DMS153 treated with DMSO at 0.1 percent for 48 hours (cell line): ENCODE measurements around the gene ARHGAP24.

Source experiments
- DNase-seq: peaks from one replicate; lab custom pipeline; 2025; ENCODE audit not compliant: unreplicated experiment; lab: John Stamatoyannopoulos, UW

ARHGAP24 gene

DNA sequence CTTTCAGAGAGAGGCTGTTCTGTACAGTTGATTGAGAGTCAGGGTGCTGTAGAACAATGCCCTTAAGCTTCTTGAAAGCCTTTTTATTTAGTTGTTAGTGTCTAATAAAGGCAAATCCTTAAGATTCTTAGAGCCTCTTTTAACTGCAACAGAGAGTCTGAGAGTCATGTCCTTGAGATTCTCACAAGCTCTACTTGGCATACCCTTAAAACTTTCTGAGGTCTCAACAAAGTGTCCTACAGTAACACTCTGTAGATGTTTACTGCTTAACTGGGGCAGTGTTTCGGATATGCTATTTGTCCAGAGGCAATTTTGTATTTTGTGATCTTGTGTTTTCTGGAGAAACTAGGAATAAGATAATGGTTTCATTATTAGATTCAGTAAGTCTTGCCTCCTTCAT is 209.7 kb downstream of the ARHGAP24 start:
- DNase-seq: no peak

DNA sequence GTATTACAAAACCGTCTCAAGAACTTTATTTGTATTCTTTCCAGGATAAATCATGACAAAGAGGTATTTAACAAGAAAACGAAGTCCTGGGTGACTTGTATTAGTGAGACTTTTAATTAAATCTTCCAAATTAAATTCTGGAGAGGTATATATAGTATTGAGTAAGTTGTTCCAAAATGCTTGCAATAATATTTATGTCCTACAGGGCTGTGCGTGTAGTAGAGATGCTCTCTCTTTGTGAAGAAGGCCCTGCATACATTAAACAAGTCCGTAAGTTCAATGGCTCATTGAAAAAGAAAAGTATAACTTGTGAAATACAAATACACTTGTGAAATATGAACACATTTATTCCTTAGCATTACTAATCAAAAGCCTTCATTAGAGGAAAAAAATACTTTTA is 211.4 kb downstream of the ARHGAP24 start:
- no peak for DNase-seq

DNA sequence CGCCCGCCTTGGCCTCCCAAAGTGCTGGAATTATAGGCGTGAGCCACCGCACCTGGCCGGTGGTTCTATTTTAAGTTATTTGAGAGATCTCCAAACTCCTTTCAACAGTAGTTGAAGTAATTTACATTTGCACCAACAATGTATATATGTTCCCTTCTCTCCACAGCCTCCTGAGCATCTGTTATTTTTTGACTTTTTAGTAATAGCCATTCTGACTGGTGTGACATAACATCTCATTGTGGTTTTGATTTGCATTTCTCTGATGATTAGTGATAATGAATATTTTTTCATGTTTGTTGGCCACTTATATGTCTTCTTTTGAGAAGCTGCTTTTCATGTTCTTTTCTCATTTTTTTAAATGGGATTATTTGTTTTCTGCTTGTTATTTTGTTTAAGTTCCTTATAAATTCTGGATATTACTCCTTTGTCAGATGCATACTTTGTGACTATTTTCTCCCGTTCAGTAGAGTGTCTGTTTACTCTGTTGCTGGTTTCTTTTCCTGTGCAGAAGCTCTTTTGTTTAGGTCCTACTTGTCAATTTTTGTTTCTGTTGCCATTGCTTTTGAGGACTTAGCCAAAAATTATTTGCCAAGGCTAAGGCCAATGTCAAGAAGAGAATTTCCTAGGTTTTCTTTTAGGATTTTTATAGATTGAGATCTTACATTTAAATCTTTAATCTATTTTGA is 213.2 kb downstream of the ARHGAP24 start:
- no peak for DNase-seq

DNA sequence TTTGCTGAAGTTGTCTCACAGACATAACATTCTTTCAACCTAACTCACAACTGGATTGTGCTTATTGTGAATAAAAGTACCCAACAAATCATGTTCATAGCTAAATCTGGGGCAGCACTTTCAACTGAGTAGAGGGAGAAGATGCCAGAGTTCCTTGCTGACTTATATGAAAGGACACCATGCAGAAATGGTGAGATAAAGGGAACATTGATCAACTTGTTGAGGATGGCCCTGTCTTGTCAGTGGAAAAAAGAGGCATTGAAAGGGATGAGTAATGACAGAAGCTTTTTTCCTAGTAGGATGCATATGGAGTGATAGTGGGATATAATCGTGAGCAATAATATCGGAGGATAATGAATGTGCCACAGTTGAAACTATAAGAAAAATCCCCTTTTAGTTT is 221.7 kb downstream of the ARHGAP24 start:
- DNase-seq: no peak

DNA sequence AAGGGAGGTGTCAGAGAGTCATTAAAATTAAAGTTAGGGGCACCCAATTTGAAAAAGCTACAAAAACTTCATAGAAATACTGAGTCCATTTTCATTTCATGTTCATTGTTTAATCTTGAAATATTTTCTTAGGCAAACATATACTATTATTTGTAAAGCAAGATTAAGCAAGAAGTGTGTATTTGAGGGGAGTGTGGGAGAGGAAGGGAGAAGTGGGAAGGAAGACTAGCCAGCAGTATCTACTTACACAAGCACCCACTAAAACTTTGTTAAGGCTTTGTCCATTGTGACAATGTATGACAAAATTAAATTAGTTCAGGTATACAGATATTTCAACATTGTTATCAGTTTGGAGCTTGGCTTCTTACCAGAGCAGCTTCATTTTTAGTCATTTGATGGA is 222.9 kb downstream of the ARHGAP24 start:
- DNase-seq: no peak

DNA sequence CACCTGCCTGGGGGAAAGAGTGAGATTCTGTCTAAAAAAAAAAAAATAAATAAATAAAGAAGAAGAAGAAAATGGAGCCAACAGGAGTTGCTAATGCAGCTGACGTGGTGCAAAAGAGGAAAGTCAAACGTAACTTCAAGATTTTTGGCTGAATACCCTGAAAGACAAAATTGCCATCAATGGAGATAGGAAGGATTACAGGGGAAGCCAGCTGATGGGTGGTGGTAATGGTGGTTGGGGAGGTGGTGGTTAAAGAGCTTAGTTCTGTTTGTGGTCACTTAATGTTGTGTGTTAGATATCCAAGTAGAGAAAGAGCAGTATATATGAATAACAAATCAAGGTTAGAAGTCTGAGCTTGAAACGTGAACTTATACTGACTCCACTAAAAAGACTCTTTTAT is 225.4 kb downstream of the ARHGAP24 start:
- no peak for DNase-seq

DNA sequence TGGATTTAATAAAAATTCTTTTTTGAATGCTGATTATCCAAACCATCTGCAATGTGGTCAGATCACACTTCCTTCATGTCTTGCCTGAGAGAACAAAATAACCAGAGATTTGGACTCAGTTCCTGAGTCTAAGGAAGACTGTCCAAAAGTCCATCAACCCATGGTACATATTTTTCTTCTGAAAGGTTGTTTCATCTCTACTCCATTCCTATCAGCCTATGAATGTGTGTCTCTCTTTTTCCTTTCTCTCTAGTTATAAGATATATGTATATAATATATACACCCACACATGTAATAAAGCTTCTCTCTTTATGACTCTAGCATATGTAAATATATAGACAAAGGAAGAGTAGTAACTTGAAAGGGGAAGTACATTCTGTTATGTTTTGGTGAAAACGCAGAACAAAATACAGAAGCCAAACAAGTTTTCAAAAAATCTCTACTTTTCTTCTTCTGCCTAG is 226.9 kb downstream of the ARHGAP24 start:
- DNase-seq: no peak

DNA sequence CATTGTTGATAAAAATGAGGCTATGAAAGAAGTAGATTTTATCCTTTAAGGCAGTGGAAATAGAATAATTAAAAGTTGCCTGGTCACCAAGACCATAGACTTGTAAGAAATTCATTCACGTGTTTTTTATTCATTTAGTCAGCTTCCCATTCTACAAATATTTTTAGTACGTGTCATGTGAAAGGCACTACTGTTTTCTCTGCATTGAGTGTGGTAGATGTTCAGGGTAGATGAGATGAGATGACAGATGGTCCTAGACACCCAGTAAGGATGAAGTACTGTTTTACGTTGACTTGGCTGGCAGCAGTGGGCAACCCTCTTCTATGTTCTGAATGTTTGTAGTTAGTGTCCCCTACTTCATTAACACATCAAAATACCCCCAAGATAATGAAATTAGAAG is 228.1 kb downstream of the ARHGAP24 start:
- DNase-seq: no peak

DNA sequence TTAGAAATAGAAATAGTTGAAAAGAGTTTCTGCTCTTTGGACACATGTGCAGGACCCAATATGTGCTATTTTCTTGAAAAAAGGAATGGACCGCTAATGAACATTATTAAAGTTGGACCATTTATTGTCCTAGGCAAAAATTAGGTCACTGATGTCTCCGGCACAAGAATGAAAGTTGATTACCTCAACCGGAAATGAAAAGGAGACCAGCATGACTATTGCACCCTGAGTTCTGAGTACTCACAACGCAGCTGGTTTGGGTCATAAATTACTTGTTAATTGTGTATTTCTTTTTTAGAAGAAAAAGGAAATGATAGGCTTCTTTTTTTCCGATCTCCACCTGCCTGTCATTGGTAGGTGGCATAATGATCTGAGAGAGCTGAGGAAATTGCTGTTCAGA is 232.7 kb downstream of the ARHGAP24 start:
- DNase-seq: no peak

DNA sequence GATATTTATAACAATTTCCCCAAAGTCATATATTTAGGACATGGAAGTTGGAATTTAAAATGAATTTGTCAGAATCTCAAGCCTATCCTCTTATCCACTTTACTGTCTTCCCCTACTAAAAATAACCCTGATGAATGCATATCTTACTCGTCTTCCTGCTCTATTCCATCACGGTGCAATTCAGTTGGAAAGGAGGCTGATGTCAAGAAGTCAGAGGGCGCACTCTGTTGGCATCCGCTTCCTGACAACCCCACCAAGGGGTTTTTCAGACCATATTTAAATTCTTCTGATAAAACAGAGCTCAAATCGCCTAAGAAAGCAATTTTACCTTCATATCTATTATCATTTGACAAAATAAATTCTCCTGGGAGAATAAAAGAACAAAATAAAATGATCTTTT is 233.5 kb downstream of the ARHGAP24 start:
- DNase-seq: no peak

DNA sequence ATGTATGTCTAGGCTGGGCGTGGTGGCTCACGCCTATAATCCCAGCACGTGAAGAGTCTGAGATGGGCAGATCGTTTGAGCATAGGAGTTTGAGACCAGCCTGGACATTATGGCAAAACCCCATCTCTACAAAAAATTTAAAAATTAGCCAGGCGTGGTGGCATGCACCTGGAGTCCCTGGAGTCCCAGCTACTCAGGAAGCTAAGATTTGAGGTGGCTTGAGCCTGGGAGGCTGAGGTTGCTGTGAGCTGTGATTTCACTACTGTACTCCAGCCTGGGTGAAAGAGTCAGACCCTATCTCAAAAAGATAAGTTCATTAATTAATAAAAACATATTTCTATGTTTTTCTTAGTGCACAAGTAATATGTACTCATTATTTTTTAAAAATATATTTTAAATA is 238.1 kb downstream of the ARHGAP24 start:
- DNase-seq: no peak

DNA sequence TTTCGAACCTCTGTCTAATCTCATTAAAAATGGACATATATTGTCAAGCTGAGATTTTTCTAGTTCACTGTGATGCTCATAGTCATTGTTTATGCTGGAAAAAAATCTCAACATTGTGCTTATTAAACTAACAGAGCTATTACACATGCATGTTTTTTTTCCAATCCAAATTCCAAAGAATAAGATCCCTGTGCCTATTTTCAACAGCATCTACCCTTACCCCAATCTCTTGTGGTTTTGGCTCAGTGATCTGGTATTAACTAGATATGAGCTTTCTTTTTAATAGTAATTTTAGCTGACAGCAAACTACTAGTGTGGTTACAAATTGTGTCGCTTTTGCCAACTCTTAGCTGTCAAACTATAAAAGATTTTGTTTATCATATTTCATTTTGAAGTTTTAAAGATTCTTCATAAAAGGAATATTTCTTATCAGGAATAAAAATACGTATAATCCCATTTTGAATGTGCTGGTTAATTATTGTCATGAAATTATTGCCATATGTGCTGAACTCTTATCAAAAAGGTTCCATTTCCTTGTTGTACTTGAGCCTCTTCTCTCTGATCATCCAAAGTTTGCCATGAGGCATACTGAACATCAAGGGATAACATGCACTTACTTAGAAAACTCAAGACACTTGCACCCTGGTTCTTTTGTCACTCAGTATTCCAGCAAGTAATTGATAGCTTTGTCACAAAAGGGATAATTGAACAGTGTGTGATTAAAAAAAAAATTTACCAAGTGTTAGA is 241.2 kb downstream of the ARHGAP24 start:
- DNase-seq: no peak

DNA sequence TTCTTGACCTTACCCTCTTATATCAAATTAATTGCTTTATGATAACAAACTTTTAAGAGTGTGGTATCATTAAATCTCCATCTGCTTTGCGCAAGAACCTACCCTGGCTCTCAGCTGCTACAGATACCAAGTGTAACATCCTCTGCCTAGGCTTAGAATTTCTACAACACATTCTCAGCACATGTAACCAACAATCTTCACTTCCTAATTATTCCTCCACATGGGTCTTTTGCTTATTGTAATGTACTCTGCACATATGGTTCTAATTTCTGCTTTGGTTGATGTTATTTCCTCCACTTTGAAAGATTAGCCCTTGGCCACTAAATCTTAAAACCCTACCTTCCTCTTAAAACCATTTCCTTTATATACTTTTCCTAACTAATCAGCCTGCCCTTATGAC is 242.4 kb downstream of the ARHGAP24 start:
- no peak for DNase-seq

DNA sequence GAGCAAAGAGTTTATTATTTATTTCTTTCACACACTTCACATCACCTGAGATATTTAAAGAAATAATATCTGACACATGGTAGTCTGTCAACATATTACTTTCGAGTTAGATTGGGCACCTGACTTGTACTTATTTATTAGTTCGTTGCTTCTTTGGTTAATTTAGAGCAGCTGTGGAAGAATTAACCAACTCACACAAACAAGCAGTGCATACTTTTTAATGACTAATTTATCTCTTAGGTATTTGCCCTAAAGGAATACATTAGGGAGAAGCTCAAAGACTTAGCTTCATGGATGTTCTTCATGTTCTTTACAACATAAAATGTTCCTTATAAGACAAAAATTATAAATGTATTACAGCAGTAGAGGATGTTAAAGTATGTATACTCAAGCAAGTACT is 242.9 kb downstream of the ARHGAP24 start:
- DNase-seq: no peak

DNA sequence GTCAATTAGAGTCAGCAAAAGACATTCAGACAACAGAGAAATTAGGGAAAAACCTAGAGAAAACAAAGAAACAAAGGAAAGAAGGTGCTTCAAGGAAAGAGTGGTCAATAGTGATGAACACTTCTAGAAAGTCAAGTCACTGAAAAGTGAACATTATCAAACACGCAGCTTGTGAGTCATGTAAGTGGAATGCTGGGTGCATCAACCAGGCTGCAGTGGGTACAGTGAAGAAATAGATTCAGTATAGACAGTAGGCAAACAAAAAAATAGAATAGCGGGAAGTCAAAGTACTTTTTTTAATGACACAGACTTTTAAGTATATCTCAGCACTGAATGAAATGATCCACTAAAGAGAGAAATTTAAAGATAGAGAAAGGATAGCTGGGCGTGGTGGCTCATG is 245.8 kb downstream of the ARHGAP24 start:
- no peak for DNase-seq

DNA sequence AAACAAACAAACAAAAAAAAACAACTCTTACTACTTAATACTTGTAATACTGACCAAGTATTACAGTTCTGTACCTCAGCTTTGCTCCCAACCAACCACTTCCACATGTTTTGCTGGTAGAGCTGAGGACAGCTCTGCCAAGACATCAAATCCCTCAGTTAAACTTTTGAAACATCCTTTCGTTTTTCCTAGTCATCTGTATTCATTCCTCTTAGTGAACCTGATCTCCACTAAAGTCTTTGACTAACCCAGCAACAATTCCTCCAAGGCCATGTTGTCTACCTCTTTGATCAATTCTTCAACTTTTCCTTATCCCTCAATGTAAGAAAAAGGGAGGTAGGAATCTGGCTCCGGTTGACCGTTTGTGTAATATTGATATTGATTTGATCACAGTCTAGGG is 247.5 kb downstream of the ARHGAP24 start:
- no peak for DNase-seq

DNA sequence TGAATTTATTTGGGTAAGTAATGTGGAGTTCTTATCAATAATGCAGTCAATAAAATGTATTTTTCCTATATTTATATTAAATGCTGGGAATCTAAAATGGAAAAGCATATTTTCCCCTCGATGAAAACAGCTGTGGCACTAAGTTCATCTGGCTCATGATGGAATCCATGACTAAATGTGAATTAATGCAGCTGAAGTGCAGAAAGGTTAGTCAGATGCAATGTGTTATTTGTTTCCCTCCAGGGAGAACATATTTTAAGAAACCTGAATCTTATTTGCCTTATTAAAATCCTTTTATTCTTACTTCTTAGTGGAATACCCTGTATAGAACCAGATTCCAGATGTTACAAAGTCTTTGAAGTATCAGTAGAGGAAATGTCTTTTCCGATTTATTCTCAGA is 247.9 kb downstream of the ARHGAP24 start:
- no peak for DNase-seq

DNA sequence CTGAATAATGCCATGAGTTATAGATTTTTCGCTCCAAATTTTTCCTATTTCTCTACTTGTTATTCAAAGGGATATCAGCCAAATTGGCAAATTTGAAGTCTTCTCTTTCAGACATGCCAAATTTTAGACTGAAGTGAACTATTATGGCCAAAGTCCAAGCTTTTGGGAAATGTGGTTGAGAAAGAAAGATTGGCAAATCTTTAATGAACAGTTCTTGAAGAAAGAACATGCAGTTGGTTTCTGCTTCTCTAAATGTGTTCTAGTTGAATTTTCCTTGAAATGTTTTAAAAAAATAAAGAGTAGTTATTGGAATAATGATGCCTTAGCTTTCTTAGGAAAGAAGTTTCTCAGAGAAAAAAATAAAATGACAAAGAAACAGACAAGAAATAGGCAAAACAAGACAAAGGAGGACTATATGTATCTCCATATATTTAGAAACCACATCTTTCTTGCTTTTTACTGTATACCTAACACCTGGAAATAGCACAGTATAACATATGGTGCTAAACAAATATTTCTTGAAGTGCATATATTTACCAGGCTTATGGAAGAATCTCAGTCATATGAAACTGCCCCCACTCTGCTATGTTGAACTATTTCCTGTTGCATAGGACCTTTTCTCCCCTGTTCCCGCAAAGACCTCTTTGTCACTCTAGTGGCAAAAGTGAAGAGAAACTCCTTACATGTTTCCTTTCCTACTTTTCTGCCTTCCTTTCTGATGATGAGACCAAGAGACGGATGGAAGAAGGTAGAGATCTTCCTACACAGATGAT is 250.0 kb downstream of the ARHGAP24 start:
- DNase-seq: no peak

DNA sequence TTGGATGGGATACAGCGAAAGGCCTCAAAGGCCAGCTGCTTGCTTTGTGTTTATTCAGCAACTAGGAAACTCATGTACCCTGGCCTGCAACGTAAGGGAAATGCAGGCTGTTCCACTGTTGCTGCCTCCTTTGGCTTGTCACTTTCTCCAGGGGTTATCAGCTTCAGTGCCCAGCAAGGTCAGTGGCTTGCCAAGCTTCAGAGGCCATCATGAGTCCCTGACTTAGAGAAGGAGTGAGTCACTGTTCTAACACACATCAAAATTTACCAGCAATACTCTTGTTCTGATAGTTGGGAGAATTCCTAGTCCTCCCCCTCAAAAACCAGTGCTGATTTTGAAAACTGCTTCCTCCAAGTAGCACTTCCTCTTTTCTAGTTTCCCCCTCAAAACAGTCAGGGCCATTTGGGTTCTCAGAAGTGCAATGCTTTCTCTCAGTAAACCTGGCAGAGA is 250.8 kb downstream of the ARHGAP24 start:
- DNase-seq: no peak

DNA sequence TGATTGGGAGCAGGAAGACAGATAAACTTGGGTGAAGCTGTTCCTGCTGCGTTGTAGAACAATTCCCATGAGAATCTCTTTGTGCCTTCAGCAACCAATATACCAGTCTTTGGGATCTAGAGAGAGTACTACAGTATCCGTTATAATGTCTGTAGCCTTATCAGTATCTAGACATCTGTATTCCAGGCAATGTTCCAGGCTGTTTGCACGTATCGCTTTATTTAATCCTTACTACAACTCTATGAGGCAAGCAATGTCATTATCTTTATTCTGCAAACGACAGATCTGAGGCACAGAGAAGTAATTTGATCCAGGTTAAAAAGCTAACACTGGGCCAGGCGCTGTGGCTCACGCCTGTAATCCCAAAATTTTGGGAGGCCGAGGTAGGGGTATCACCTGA is 251.6 kb downstream of the ARHGAP24 start:
- DNase-seq: no peak

DNA sequence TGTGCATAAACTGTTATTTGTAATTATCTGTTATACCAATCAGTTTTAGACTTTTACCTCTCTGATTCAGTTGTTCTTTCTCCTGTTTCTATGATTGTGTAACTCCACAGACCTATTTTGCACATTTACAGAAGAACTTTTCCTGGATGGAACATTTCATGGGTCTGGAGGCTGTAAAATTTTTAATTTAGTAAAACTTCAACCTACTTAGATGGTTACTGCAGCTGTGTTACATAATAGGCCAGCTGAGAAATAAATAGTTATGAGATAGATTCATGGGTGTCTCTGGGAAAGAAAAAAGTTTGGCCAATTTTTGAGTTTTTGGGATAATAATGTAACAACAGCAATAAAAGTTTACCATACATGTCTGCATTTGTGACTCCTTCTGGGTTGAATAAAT is 253.5 kb downstream of the ARHGAP24 start:
- no peak for DNase-seq

DNA sequence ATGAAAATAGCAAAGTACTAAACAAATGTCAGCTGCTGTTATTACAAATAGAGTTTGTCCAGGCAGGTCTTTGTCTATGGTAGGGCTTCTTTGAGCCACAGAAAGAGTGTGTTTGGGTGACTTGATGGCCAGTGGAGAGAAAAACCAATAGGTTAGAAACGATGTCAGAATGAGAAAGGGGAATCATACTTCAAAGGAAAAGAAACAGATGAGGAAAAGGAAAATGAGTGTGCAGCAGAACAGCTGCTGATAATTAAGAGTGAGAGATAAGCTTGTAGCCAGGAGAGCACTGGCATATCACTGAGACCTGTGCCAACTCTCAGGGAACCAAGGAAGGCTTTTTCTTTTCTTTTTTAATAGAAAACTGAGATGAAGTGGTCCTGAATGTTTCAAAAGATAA is 257.2 kb downstream of the ARHGAP24 start:
- DNase-seq: peak; percentile 31
